Natural killer cell (primary cell): Measurements from ENCODE around the gene GABBR1. TPM values are rescaled to one million over a fixed set of nuclear protein-coding genes. Genes with fewer than 3 reads are reported as not detected.
A peak's percentile ranks its signal among the peaks of the same experiment; 100 is the strongest.

ENCODE experiments used
- ATAC-seq, 3 donors: fragments of 150-1000 bp in 2 of 3; fragments of 200-7000 bp in 1 of 3; cut with Tn5 transposase; 1 replicate in 1 of 3; 2 replicates in 2 of 3; pipeline ENCODE4 v1.10.0; 2021; ENCODE audit warnings: mild to moderate bottlenecking in 2 of 3, moderate library complexity in 2 of 3
- DNase-seq, 2 donors: peaks; one replicate each; pipeline versions ENCODE4 v3.0.0 to v3.0.0-alpha.2; 2013 to 2021; ENCODE audit warnings: mixed read lengths in 1 of 2
- H3K27ac ChIP-seq: one replicate; pipeline ENCODE4 v1.5.1; 2013; ENCODE audit warnings: mild to moderate bottlenecking, low read length
- H3K27me3 ChIP-seq: one replicate; pipeline ENCODE4 v1.6.1; 2013; ENCODE audit warnings: low read length; ENCODE audit not compliant: control insufficient read depth, insufficient read depth
- H3K36me3 ChIP-seq: one replicate; pipeline ENCODE4 v1.6.1; 2013; ENCODE audit warnings: low read length; ENCODE audit not compliant: control insufficient read depth, insufficient read depth
- H3K4me1 ChIP-seq: one replicate; pipeline ENCODE4 v1.6.1; 2013; ENCODE audit warnings: low read length; ENCODE audit not compliant: control insufficient read depth, insufficient read depth
- H3K4me3 ChIP-seq: one replicate; pipeline ENCODE4 v1.5.1; 2013; ENCODE audit warnings: low read length
- H3K9me3 ChIP-seq: one replicate; pipeline ENCODE4 v1.6.1; 2013; ENCODE audit warnings: low read length; ENCODE audit not compliant: control insufficient read depth, insufficient read depth
- H3K27ac Mint-ChIP-seq, 2 donors: one replicate each; pipeline ENCODE4 v1.8.0; 2022; ENCODE audit warnings: mild to moderate bottlenecking in 2 of 2, mixed read lengths in 2 of 2, moderate library complexity in 1 of 2
- H3K27me3 Mint-ChIP-seq, 2 donors: one replicate each; pipeline ENCODE4 v1.8.0; 2022; ENCODE audit warnings: low read depth in 2 of 2, mixed read lengths in 2 of 2
- H3K36me3 Mint-ChIP-seq: one replicate; pipeline ENCODE4 v1.8.0; 2022; ENCODE audit warnings: mixed read lengths
- H3K4me1 Mint-ChIP-seq, 2 donors: one replicate each; pipeline ENCODE4 v1.8.0; 2022; ENCODE audit warnings: mixed read lengths in 2 of 2
- H3K4me3 Mint-ChIP-seq: one replicate; pipeline ENCODE4 v1.8.0; 2022; ENCODE audit warnings: mild to moderate bottlenecking, moderate library complexity, mixed read lengths
- H3K9me3 Mint-ChIP-seq, 2 donors: one replicate each; pipeline ENCODE4 v1.8.0; 2022; ENCODE audit warnings: mixed read lengths in 2 of 2
- CTCF ChIP-seq: fragments of 200-600 bp; IDR thresholded peaks from one replicate; pipeline ENCODE4 v1.8.0; 2022; ENCODE audit warnings: antibody characterized with exemption
- WGBS: methylation state at CpG from one replicate; pipeline ENCODE4 v1.1.7; 2013; ENCODE audit warnings: missing lambda C conversion rate; ENCODE audit not compliant: insufficient coverage; 5-methylcytosine and 5-hydroxymethylcytosine counted together
- intact Hi-C: fragments of 100-400 bp; cut with micrococcal nuclease; formaldehyde crosslinking; loops from one replicate; pipeline ENCODE4 v1.14.2; 2022
- total RNA-seq, 4 donors: library from RNA; stranded (reverse); fragments of 120-200 nt in 1 of 4; gene quantifications; one replicate each; pipeline versions ENCODE4 v1.2.3 to v1.2.4, GENCODE V29; 2013 to 2022

The GABBR1 gene
- total RNA-seq, 3 donors from 2014 or later (not counting 1 experiment from before 2014, with no cell fraction given): 7.6 to 12.8 (median 10.9) TPM

DNA sequence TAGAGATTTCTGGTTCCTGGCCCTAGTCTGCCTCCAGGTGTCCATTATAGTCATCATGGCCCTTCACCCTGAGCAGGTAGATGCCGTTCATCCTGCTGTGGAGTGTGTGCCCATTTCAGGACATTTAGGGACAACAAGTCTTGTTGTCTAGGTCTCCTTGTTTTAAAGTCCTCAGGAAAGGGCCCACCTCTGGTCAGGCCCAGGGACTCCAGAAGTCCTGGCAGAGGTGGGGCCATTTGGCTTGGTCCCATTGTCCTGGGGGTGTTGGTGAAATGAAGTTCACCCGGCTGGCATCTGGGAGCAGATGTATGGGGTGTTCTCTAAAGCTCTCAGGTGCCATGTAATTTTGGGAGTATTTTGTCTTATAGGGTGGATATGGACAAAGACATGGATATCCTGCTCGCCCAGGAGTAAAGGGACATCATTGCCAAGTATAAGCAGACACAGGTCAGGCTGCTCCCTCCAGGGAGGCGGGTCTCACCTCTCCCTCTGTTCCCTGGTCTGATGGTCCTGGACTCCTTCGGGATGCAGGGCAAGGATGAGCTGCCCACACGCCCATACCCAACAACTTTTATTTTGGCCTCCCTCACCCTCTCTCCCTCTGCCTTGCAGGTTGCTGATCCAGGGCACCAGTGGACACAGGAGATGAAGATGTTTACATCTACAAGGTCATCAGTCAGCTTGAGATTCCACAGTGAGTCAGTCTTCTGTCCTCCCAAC lies 113.5 kb downstream of the GABBR1 start:
- Histone ChIP-seq H3K4me1 (no peaks in the 10 kb centered on the region), H3K36me3 (no peaks in the 10 kb centered on the region), H3K27me3 (no peaks in the 10 kb centered on the region), H3K9me3 (no peaks in the 10 kb centered on the region), H3K27ac (no peak overlapping the region), H3K4me3 (no peak overlapping the region)
- Mint-ChIP-seq H3K36me3 (no peaks in the 10 kb centered on the region), H3K27me3 (peaks cover 0 to 7% of the 10 kb centered on the region in 2 donors), H3K9me3 (no peaks in the 10 kb centered on the region), H3K27ac (no peak overlapping the region), H3K4me1 (peaks cover 10 to 14% of the 10 kb centered on the region in 2 donors), H3K4me3 (no peak overlapping the region)
- intact Hi-C loops: no loop called here
- no peak for TF ChIP-seq CTCF
- 87% methylated on average over 6 of the region's 6 CpGs for WGBS
- ATAC-seq: no peak
- DNase-seq: no peak

DNA sequence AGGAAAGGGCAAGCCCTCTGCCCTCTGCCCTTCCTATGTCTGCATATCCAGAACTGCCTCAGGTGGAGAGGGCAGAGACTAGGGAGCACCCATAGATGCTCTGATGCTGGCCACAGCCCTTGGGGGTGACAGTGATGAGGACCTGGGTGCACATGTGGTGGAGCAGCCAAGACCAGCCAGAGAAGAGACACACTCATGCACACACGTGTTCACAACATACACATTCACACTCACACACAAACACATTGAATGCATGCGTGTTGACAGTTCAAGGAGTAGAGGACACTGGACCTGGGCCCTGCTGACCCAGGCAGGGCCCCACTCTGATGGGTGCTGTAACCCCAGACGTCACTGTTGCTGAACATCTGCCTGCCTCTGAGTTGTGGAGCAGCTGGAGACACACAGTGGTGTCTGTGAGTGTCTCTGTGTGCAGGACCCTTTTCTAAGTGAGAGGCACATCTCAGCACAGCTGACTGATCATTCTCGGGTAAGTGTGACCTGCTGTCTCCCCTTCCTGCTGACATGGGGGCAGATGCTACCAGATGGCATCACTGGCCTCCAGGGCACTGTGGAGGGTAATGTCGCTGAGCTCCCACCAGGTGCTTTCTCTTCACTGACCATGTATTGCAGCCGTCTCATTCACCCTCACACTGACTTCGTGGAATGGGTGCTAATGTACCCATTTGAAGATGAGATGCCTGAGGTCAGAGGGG lies 115.1 kb downstream of the GABBR1 start:
- Histone ChIP-seq H3K36me3 (no peaks in the 10 kb centered on the region), H3K4me1 (no peaks in the 10 kb centered on the region), H3K27me3 (no peaks in the 10 kb centered on the region), H3K27ac (no peak overlapping the region), H3K9me3 (no peaks in the 10 kb centered on the region), H3K4me3 (no peak overlapping the region)
- no peaks in the 10 kb centered on the region for H3K36me3 Mint-ChIP-seq
- H3K4me3 Mint-ChIP-seq: no peak overlapping the region
- no peak for TF ChIP-seq CTCF
- 86% methylated on average over 7 of the region's 7 CpGs for WGBS
- H3K27ac Mint-ChIP-seq: no peak overlapping the region
- DNase-seq (no peak), ATAC-seq (peak in 1 of 3 donors; percentile 31)
- H3K27me3 Mint-ChIP-seq: peaks cover 0 to 5% of the 10 kb centered on the region in 2 donors
- intact Hi-C loops: no loop called here
- H3K4me1 Mint-ChIP-seq: peaks cover 10 to 14% of the 10 kb centered on the region in 2 donors
- H3K9me3 Mint-ChIP-seq: no peaks in the 10 kb centered on the region

DNA sequence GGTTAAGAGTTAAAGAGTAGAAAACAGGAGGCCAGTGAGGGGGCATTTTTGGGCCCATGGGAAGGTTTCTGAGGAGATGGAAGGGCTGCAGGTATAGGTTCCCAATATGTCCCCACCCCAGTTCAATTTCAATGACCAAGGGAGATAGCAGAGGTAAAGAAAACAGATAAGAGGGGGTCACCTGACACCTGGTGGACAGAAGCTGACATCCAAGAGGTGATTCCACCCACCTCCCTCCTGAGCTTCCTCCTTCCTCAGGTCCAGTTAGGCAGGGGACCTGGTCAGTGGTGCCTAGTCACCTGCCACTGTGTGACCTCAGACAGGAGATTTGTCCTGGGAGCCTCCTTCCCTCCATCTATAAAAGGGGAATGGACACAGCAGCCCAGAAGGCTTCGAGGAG lies 115.7 kb downstream of the GABBR1 start:
- ATAC-seq: no peak
- H3K27ac Mint-ChIP-seq: no peak overlapping the region
- no peaks in the 10 kb centered on the region for H3K27me3 ChIP-seq

More for the DNA sequence above, 115.7 kb downstream of the GABBR1 start:
- no peaks in the 10 kb centered on the region for H3K4me1 ChIP-seq
- no peak for TF ChIP-seq CTCF
- intact Hi-C loops: no loop called here
- no peaks in the 10 kb centered on the region for H3K36me3 Mint-ChIP-seq
- H3K36me3 ChIP-seq: no peaks in the 10 kb centered on the region
- no peak overlapping the region for H3K4me3 Mint-ChIP-seq
- H3K9me3 ChIP-seq: no peaks in the 10 kb centered on the region
- 92% methylated on average over 1 of the region's 1 CpG for WGBS
- no peak for DNase-seq
- no peak overlapping the region for H3K27ac ChIP-seq
- H3K4me1 Mint-ChIP-seq: peaks cover 10 to 14% of the 10 kb centered on the region in 2 donors
- H3K9me3 Mint-ChIP-seq: no peaks in the 10 kb centered on the region
- H3K4me3 ChIP-seq: no peak overlapping the region
- H3K27me3 Mint-ChIP-seq: peaks cover 0 to 5% of the 10 kb centered on the region in 2 donors
